NCI-H345 treated with DMSO at 0.1 percent for 48 hours (cell line): ENCODE data around the gene FGR.

Experiments used
- DNase-seq: peaks from one replicate; lab custom pipeline; 2025; ENCODE audit not compliant: unreplicated experiment; lab: John Stamatoyannopoulos, UW

Gene FGR

DNA sequence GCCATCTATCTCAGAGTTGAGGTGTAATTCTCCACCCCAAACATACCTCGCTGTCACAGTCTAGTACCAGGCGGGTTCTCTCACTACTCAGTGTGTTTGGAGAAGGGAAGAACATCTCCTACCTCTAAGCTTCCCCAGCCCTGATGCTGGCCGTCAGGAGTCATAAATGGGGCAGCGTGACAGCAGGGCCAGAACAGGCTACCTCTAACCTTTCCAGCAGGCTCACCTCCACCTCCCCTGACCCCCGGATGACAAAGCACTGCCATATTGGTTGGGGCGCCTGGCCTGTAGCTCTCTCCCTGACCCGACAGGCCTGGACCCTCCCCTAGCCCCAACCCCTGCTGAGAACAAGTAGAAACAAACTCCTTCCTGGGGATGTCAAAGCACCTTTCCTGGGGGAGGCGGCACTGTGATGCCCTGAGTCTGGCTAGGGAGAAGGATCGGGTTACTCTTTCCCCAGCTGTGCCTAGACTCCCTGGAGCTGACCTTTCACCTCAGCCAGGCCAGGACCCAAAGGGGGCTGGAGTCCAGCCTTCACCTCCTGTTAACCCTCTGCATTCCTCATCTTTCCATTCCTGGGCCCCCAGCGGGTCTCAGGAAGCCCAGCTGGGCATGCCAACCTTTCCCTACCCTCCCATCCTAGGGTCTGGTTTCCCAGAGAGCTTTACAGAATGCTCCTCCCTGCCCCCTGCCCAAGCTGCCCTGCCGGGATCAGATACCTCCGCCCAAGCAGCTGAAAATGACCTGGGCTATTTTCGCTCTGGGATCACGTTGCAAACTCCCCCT, 65.3 kb downstream of the FGR start:
- DNase-seq = no peak

DNA sequence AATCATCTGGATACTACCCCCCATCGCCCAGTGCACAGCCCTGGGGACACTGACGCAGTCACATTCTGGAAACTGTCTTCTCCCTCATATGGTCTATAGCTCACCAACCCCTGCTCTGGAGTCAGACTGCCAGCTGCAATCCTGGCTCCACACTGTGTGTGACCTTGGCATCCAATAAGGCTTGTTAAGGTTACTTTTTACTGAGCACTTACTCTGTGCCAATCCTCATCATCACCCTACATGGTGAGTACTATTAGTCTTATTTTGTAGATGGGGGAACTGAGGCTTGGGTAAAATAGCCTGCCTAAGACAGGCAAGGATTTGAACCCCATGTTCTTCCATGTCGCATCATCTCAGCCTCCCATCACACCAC, 65.9 kb downstream of the FGR start:
- DNase-seq = no peak

GRCh38 chr1:27568300-27569087, 66.5 kb downstream of the FGR start:
- peak; percentile 80 for DNase-seq

- no peak for DNase-seq
Measured at GRCh38 chr1:27567971-27568299, 67.0 kb downstream of the FGR start.

DNA sequence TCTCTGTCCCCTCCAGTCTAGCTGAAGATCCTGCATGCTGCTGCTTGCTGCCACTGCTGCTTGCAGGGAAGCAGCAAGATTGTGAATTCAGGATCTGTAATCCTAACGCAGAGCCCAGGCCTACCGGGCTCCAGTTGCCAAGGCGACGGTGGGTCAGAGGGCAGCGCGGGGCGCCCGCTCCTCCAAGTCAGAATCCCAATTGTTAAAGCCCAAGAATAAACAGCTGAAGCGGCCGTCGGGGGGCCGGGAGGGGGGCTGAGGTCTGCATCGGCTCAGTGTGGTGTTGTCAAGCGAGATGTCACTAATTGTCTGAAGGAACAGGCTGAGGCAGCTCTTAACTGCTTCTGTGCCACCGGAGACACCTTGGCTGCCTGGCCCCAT, 67.8 kb downstream of the FGR start:
- no peak for DNase-seq

GRCh38 chr1:27566462-27567145, 68.4 kb downstream of the FGR start:
- no peak for DNase-seq

GRCh38 chr1:27564710-27565649, 70.0 kb downstream of the FGR start:
- no peak for DNase-seq

DNA sequence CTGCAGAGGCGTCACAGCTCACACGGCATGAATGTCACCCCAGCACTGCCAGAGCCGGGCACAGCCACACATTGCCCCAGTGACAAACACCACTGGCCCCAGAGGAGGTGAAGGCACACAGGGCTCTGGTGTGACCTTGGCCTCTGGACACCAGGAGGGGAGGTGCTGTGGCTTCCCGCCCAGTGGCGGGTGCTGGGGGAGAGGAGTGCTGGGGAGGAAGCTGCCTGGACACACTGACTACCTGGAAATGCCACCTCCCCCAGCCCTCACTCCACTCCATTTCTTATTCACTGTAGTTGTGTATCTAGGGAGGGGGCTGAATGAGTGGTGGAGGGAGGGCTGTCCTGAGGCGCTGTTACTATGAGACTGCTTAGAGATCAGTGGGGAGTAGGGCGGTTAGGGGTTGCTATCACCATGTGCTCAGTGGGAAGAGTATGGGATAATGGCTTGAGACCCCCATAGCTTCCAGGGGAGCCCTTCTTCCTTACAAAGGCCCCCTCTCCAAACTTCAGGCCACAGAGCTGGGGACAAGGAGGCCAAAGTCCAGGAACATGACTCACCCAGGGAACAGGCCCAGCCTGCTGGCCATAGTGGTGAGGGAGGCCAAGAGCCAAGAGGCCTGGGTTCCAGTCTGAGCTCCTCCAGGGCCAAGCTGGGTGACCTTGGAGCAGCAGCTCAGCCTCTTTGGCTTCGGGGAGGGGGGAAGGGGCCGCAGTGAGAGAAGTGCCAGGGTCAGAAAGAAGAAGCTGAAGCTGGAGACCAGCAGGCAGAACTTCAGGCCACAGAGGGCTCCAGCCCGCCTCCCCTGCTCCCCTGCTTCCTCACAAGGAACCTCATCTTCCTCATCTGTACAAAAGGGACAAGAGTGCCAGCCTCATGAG, 71.2 kb downstream of the FGR start:
- DNase-seq = no peak

DNA sequence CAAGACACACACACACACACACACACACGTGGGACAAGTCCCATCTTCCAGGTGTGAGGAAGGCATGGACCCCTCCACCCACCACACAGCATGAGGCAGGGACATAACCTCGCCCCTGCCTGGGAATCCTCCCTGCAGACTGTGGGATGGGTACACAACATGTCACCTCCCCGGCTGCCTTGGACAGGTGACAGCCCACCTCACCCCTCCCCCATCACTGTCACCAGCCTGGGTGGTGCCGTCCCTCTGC, 71.7 kb downstream of the FGR start:
- no peak for DNase-seq

GRCh38 chr1:27562534-27563340, 72.2 kb downstream of the FGR start:
- DNase-seq = no peak
